Spleen (tissue), 11 donors: ENCODE measurements around the gene CAMTA1. TPM values are rescaled to one million over a fixed set of nuclear protein-coding genes. Genes with fewer than 3 reads are reported as not detected.

Experiments used
- DNase-seq: peaks from one replicate; pipeline ENCODE4 v3.0.0-alpha.2; 2020
- H3K27ac ChIP-seq, 8 donors: fragments of 200-600 bp; sonication (generic) in 7 of 8; 1 replicate in 4 of 8; 2 replicates in 4 of 8; pipeline versions ENCODE4 v1.5.0 to v1.8.0; 2016 to 2021; ENCODE audit warnings: inconsistent platforms in 4 of 8, mild to moderate bottlenecking in 4 of 8, moderate library complexity in 1 of 8
- H3K27me3 ChIP-seq, 7 donors: fragments of 200-600 bp; sonication (generic) in 6 of 7; replicated peaks in 1 of 7; 1 replicate in 4 of 7; 2 replicates in 3 of 7; pipeline versions ENCODE4 v1.5.0 to v1.8.0; 2016 to 2021; ENCODE audit warnings: inconsistent platforms in 3 of 7, mild to moderate bottlenecking in 1 of 7
- H3K36me3 ChIP-seq, 6 donors: fragments of 200-600 bp; sonication (generic) in 5 of 6; 1 replicate in 4 of 6; 2 replicates in 2 of 6; pipeline versions ENCODE4 v1.5.0 to v1.8.0; 2016 to 2021; ENCODE audit warnings: inconsistent platforms in 2 of 6
- H3K4me1 ChIP-seq, 6 donors: fragments of 200-600 bp; sonication (generic) in 5 of 6; 1 replicate in 3 of 6; 2 replicates in 3 of 6; pipeline versions ENCODE4 v1.5.0 to v1.8.0; 2016 to 2021; ENCODE audit warnings: inconsistent platforms in 3 of 6
- H3K4me3 ChIP-seq, 8 donors: fragments of 200-600 bp; sonication (generic) in 7 of 8; 1 replicate in 4 of 8; 2 replicates in 4 of 8; pipeline versions ENCODE4 v1.5.0 to v1.8.0; 2016 to 2021; ENCODE audit warnings: inconsistent platforms in 4 of 8, mild to moderate bottlenecking in 4 of 8, moderate library complexity in 2 of 8
- H3K9me3 ChIP-seq, 8 donors: fragments of 200-600 bp; sonication (generic) in 7 of 8; 1 replicate in 4 of 8; 2 replicates in 4 of 8; pipeline versions ENCODE4 v1.5.0 to v1.8.0; 2016 to 2021; ENCODE audit warnings: inconsistent platforms in 4 of 8
- POLR2A ChIP-seq, 3 donors: fragments of 450-650 bp; IDR thresholded peaks; one replicate each; pipeline ENCODE4 v1.5.1; 2017; ENCODE audit warnings: antibody characterized with exemption in 3 of 3, mild to moderate bottlenecking in 1 of 3
- POLR2AphosphoS5 ChIP-seq, 3 donors: sonication (generic); formaldehyde crosslinking; IDR thresholded peaks; one replicate each; pipeline ENCODE4 v1.5.1; 2017; ENCODE audit warnings: antibody characterized with exemption in 3 of 3
- WGBS, 5 donors: extraction: QIAGEN DNeasy Blood & Tissue Kit in 3 of 5; methylation state at CpG; one replicate each; pipeline versions ENCODE4 v1.1.5 to v1.1.7; 2013 to 2018; 5-methylcytosine and 5-hydroxymethylcytosine counted together
- intact Hi-C: fragments of 100-400 bp; cut with DNase I; formaldehyde crosslinking; loops from one replicate; pipeline ENCODE4 v1.15.0; 2023; ENCODE audit warnings: low total_unique reads
- polyA plus RNA-seq, 3 donors: library from polyadenylated mRNA; stranded (reverse); fragments of 200-250 nt; gene quantifications; one replicate each; pipeline ENCODE4 v1.2.1, GENCODE V29; 2013
- total RNA-seq, 7 donors: library from RNA; depleted of rRNA in 3 of 7; stranded (reverse); fragments of >200 nt in 3 of 7; fragmentation: NEBNext Ultra II Directional in 4 of 7; extraction: Animal tissue kit (Norgen Biotek cat#: 25700) in 4 of 7; gene quantifications; one replicate each; pipeline versions ENCODE4 v1.1.0 to v1.2.1, GENCODE V29; 2016 to 2021
- TF ChIP-seq, protein P1 (sequence below), 11 experiments: fragments of 200-600 bp in 7 of 11; fragments of 450-650 bp in 4 of 11; sonication (generic) in 4 of 11; IDR thresholded peaks in 8 of 11; conservative IDR thresholded peaks in 3 of 11; 1 replicate in 7 of 11; 2 replicates in 4 of 11; pipeline versions ENCODE4 v1.4.0 to v1.8.0; 2016 to 2021; ENCODE audit warnings: antibody characterized with exemption in 11 of 11, inconsistent platforms in 4 of 11, mild to moderate bottlenecking in 1 of 11
- donor health status: healthy with polysubstance abuse.
- donor health status: DM: no; HTN: no; CAD: no; lungs with moderate emphysema.
- donor health status: DM: no; HTN: no; CAD: no.
- donor health status: Bipolar disorder and iron deficiency.
- donor health status: healthy.
- donor health status: DM: no; HTN: no; CAD: no.
- donor health status: DM: yes; HTN: yes; CAD: no.

CAMTA1 gene
- total and polyA plus RNA-seq, 10 donors: 53.0 to 106 (median 77.3) TPM

DNA sequence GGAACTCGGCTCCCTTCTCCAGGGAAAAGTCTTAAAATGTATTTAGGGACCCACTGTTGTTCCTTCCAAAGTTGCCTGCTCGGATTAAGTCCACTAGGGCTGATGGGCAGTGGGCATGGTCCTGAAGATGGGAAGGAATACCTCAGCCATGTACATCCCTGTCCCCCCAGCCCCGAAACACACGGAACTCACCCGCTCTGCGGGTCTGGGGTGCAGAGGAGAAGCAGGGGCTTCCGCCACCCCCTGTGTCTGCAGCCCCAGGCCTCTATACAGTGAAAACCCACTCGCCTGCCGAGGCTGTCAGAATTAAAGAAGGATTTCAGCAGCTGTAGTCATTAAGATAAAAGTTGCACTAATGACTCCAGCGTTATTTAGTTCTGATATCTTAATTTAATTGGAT is 773.2 kb downstream of the CAMTA1 start:
- WGBS, 5 donors: 86 to 92% (median 90%) methylated on average over 9 to 10 of the region's 10 CpGs

DNA sequence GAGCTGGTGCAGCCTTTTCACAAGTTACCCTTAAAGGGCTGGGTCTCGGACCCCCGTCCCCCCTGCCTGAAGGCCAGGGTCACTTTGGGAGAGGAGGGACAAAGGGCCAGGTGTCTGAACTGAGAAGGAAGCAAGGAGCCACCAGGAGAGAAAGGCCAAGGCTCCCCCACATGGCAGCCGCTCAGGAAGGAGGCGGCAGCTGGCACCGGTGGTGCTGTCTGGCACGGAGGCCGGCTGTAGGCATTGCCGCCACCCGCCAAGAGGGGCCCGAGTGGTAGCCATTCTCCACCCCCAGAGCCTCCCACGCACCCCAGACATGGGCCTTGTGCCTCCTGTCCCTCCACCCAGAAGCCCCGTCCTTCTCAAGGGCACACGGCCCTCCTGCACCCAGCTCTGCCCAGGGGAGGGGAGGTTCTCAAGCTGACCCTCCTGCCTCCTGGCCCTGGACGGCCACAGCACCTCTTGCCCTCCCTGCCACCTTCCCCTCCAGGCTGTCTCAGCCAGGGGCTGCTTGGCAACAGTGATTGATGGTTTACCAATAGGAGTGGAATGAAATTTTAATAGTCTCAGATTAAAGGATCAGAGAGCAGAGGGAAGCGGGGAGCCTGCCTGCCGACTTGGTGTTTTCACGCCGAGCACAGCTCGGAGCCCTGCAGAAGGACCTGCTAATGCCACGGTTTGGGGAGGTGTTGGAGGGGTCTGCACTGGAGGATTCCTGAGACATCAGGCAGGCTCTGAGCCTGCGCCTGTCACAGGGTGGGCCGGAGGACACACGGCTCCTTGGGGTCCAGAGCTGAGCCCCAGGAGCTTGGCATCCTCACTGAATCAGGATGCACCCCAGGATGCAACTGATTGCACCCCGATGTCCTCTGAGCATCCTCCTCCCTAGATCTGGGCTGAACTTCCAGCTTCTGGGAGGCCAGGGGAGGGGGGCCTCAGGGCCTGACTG is 773.9 kb downstream of the CAMTA1 start:
- 73 to 89% (median 83%) methylated on average over 16 to 24 of the region's 24 CpGs for WGBS, 5 donors
- H3K4me3 ChIP-seq: no peak overlapping the region
- no peaks in the 10 kb centered on the region for H3K36me3 ChIP-seq
- peaks cover 0 to 11% (median 0%) of the 10 kb centered on the region in 7 donors for H3K27me3 ChIP-seq
- TF ChIP-seq, protein P1, sequence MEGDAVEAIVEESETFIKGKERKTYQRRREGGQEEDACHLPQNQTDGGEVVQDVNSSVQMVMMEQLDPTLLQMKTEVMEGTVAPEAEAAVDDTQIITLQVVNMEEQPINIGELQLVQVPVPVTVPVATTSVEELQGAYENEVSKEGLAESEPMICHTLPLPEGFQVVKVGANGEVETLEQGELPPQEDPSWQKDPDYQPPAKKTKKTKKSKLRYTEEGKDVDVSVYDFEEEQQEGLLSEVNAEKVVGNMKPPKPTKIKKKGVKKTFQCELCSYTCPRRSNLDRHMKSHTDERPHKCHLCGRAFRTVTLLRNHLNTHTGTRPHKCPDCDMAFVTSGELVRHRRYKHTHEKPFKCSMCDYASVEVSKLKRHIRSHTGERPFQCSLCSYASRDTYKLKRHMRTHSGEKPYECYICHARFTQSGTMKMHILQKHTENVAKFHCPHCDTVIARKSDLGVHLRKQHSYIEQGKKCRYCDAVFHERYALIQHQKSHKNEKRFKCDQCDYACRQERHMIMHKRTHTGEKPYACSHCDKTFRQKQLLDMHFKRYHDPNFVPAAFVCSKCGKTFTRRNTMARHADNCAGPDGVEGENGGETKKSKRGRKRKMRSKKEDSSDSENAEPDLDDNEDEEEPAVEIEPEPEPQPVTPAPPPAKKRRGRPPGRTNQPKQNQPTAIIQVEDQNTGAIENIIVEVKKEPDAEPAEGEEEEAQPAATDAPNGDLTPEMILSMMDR (IDR thresholded peaks at IDR 0.05 in 8 of 11, conservative IDR thresholded peaks at IDR 0.05 in 3 of 11): no peak
- TF ChIP-seq POLR2AphosphoS5 (IDR thresholded peaks at IDR 0.05): no peak
- TF ChIP-seq POLR2A (IDR thresholded peaks at IDR 0.05): no peak
- intact Hi-C loops: no loop called here
- DNase-seq: peak; percentile 70
- H3K4me1 ChIP-seq: peaks cover 0 to 15% (median 0%) of the 10 kb centered on the region in 6 donors
- peaks cover 0 to under 1% (median 0%) of the 10 kb centered on the region in 8 donors for H3K9me3 ChIP-seq
- H3K27ac ChIP-seq: no peak overlapping the region

More for the DNA sequence above, 773.2 kb downstream of the CAMTA1 start:
- H3K9me3 ChIP-seq: peaks cover 0 to 5% (median 0%) of the 10 kb centered on the region in 8 donors
- peaks cover 0 to 11% (median 0%) of the 10 kb centered on the region in 7 donors for H3K27me3 ChIP-seq
- peaks cover 0 to 18% (median 0%) of the 10 kb centered on the region in 6 donors for H3K4me1 ChIP-seq
- DNase-seq: peak; percentile 47
- H3K4me3 ChIP-seq: no peak overlapping the region
- peak overlapping the region in 1 of 8 donors; percentile 75 for H3K27ac ChIP-seq
- no peak for TF ChIP-seq POLR2AphosphoS5 (IDR thresholded peaks at IDR 0.05)
- TF ChIP-seq, protein P1 (IDR thresholded peaks at IDR 0.05 in 8 of 11, conservative IDR thresholded peaks at IDR 0.05 in 3 of 11): no peak
- TF ChIP-seq POLR2A (IDR thresholded peaks at IDR 0.05): no peak
- intact Hi-C loops: no loop called here
- H3K36me3 ChIP-seq: no peaks in the 10 kb centered on the region

DNA sequence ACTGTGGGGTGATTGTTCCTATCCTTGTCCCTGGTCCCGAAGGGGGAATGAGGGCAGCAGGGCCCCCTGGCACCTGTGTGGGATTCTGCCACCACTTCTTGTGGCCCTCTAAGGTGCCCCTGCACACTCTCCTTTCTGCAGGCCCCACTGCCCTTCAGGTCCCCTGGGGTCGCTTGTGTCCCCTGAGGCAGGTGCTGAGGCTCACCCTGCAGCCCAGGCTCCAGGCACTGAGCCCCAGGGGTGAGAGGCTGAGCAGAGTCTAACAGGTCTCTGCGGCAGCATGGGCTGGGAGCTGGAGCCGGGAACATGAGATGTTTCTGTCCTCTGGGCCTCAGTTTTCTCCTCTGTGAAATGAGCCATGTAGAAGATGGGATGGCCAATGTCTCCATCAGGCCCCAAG is 774.9 kb downstream of the CAMTA1 start:
- whole genome bisulfite sequencing, 5 donors: 67 to 95% (median 86%) methylated on average over 3 to 4 of the region's 4 CpGs
- intact Hi-C loops: no loop called here

More for the DNA sequence above, 774.9 kb downstream of the CAMTA1 start:
- H3K4me3 ChIP-seq: no peak overlapping the region
- H3K27ac ChIP-seq: no peak overlapping the region
- peaks cover 0 to 16% (median 0%) of the 10 kb centered on the region in 7 donors for H3K27me3 ChIP-seq
- no peaks in the 10 kb centered on the region for H3K36me3 ChIP-seq
- peak; percentile 38 for DNase-seq
- peaks cover 0 to 15% (median 0%) of the 10 kb centered on the region in 6 donors for H3K4me1 ChIP-seq
- TF ChIP-seq, protein P1 (IDR thresholded peaks at IDR 0.05 in 8 of 11, conservative IDR thresholded peaks at IDR 0.05 in 3 of 11): no peak
- no peak for TF ChIP-seq POLR2A (IDR thresholded peaks at IDR 0.05)
- TF ChIP-seq POLR2AphosphoS5 (IDR thresholded peaks at IDR 0.05): no peak
- H3K9me3 ChIP-seq: no peaks in the 10 kb centered on the region
